Glutamatergic neuron (in vitro differentiated cells): Measurements from ENCODE around the gene MSRB3. TPM values are rescaled to one million over a fixed set of nuclear protein-coding genes. Genes with fewer than 3 reads are reported as not detected.
"Not testable (repeated sequence)": the region's sequence is repeated elsewhere in the genome, so short reads cannot be mapped to it uniquely, and the experiment has no call there.

Experiments
- DNase-seq: peaks from one replicate; pipeline ENCODE4 v3.0.0; 2022
- H3K27ac Mint-ChIP-seq: one replicate; pipeline ENCODE4 v1.8.0; 2020; ENCODE audit warnings: mild to moderate bottlenecking, mixed read lengths, inconsistent platforms; ENCODE audit not compliant: unreplicated experiment
- H3K27me3 Mint-ChIP-seq: one replicate; pipeline ENCODE4 v1.8.0; 2020; ENCODE audit warnings: mild to moderate bottlenecking, moderate library complexity, mixed read lengths, inconsistent platforms; ENCODE audit not compliant: unreplicated experiment
- H3K36me3 Mint-ChIP-seq: one replicate; pipeline ENCODE4 v1.8.0; 2020; ENCODE audit warnings: mild to moderate bottlenecking, mixed read lengths, inconsistent platforms; ENCODE audit not compliant: unreplicated experiment
- H3K4me1 Mint-ChIP-seq: one replicate; pipeline ENCODE4 v1.8.0; 2020; ENCODE audit warnings: mild to moderate bottlenecking, low read depth, mixed read lengths, inconsistent platforms; ENCODE audit not compliant: unreplicated experiment
- H3K4me3 Mint-ChIP-seq: one replicate; pipeline ENCODE4 v1.8.0; 2020; ENCODE audit warnings: mild to moderate bottlenecking, mixed read lengths, inconsistent platforms; ENCODE audit not compliant: unreplicated experiment
- H3K9me3 Mint-ChIP-seq: one replicate; pipeline ENCODE4 v1.8.0; 2020; ENCODE audit warnings: mild to moderate bottlenecking, moderate library complexity, mixed read lengths, inconsistent platforms; ENCODE audit not compliant: unreplicated experiment
- total RNA-seq: library from RNA; stranded (reverse); fragmentation: NEBNext Ultra II Directional; extraction: Animal tissue kit (Norgen Biotek cat#: 25700); gene quantifications from one replicate; pipeline ENCODE4 v1.2.1, GENCODE V29; 2021; ENCODE audit not compliant: unreplicated experiment
- TF ChIP-seq, protein P1 (sequence below): fragments of 200-600 bp; sonication (generic); IDR thresholded peaks from one replicate; pipeline ENCODE4 v1.5.0; 2021; ENCODE audit not compliant: partially characterized antibody, unreplicated experiment

Gene MSRB3
- total RNA-seq, 1 donor from 2014 or later = 1.6 TPM

DNA sequence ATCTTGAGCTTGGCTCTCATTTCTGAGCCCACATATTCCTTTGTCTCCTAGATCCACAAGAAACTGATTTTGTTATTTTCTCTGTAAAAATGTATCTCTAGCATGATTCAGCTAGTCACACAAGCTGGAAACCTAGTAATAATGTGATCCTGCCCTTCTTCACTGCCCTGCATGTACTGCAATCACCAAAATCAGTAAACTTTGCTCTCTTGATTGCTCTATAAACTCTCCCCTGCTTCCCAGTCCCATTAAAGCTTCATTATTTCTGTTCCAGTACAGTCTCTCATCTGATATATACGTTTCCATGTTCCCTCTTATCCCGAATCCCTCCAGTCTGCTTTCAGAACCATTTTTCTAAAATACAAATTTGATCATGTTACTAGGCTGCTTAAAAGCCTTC, 166.5 kb downstream of the MSRB3 start:
- TF ChIP-seq, protein P1, sequence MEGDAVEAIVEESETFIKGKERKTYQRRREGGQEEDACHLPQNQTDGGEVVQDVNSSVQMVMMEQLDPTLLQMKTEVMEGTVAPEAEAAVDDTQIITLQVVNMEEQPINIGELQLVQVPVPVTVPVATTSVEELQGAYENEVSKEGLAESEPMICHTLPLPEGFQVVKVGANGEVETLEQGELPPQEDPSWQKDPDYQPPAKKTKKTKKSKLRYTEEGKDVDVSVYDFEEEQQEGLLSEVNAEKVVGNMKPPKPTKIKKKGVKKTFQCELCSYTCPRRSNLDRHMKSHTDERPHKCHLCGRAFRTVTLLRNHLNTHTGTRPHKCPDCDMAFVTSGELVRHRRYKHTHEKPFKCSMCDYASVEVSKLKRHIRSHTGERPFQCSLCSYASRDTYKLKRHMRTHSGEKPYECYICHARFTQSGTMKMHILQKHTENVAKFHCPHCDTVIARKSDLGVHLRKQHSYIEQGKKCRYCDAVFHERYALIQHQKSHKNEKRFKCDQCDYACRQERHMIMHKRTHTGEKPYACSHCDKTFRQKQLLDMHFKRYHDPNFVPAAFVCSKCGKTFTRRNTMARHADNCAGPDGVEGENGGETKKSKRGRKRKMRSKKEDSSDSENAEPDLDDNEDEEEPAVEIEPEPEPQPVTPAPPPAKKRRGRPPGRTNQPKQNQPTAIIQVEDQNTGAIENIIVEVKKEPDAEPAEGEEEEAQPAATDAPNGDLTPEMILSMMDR = no peak
- Mint-ChIP-seq H3K4me3 (no peak overlapping the region), H3K36me3 (no peaks in the 10 kb centered on the region), H3K4me1 (no peaks in the 10 kb centered on the region), H3K9me3 (no peaks in the 10 kb centered on the region), H3K27me3 (no peaks in the 10 kb centered on the region), H3K27ac (no peak overlapping the region)
- DNase-seq = no peak

DNA sequence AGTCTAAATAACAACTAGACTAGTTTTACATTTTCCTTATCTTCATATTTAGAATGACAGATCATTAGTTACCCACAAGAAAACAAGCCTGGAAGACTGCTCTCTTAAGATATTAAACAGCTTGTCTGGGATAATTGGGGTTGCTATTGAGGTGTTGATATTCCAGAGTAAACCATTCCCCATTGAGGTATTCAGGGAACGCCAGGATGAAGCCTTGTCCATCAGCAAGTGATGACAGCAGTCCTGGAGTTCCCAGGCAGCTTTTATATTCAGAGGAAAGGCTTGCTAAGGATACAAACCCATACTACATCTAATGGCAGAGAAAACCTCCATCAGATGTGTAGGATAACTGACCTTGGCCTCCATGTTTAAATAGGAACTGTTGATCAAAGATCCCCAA, 168.4 kb downstream of the MSRB3 start:
- Mint-ChIP-seq H3K9me3 (no peaks in the 10 kb centered on the region), H3K4me1 (no peaks in the 10 kb centered on the region), H3K4me3 (no peak overlapping the region), H3K27me3 (no peaks in the 10 kb centered on the region), H3K36me3 (no peaks in the 10 kb centered on the region), H3K27ac (no peak overlapping the region)
- no peak for DNase-seq
- TF ChIP-seq, protein P1 = no peak

DNA sequence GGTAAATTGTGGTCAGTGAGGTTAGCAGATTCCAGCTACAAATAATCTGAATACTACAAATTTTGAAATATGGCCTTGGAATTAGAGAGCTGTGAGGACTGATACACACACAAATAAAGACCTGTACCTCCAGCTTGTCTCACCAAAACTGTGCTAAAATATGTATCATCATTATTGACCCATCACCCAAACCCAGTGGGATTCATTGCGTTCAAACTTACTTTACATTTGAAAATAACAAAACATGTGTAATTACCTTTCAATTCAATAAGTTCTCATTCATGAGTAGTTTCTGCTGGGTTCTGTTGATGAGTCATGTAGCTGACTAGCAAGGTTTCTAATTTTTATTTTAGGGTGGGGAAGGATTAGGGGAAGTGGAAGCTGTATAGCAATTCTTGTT, 170.9 kb downstream of the MSRB3 start:
- no peak for DNase-seq
- Mint-ChIP-seq H3K9me3 (no peaks in the 10 kb centered on the region), H3K4me1 (no peaks in the 10 kb centered on the region), H3K4me3 (no peak overlapping the region), H3K36me3 (no peaks in the 10 kb centered on the region), H3K27ac (no peak overlapping the region), H3K27me3 (no peaks in the 10 kb centered on the region)
- TF ChIP-seq, protein P1 = no peak

DNA sequence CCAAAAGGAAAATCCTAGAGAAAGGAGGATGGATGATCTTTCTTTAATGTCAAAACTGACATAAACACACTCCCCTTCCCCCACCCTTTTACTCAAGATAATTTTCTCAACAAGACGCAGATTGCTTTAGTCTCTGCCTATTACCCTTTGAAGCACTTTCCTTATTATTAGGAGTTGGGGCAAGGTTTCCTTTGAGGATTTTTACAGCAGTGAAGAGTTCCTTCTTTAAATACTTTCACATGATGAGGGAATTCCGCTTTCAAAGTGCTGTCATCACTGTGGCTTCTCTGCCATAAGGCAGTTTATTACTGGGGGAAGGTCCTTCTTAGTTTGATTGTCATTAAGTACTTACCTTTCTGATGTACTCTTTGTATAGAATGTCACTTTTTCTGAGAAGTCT, 172.1 kb downstream of the MSRB3 start:
- H3K4me3 Mint-ChIP-seq = no peak overlapping the region
- DNase-seq = no peak
- H3K9me3 Mint-ChIP-seq = no peaks in the 10 kb centered on the region
- H3K27ac Mint-ChIP-seq = no peak overlapping the region
- H3K4me1 Mint-ChIP-seq = no peaks in the 10 kb centered on the region
- no peaks in the 10 kb centered on the region for H3K36me3 Mint-ChIP-seq
- H3K27me3 Mint-ChIP-seq = no peaks in the 10 kb centered on the region
- TF ChIP-seq, protein P1 = no peak

DNA sequence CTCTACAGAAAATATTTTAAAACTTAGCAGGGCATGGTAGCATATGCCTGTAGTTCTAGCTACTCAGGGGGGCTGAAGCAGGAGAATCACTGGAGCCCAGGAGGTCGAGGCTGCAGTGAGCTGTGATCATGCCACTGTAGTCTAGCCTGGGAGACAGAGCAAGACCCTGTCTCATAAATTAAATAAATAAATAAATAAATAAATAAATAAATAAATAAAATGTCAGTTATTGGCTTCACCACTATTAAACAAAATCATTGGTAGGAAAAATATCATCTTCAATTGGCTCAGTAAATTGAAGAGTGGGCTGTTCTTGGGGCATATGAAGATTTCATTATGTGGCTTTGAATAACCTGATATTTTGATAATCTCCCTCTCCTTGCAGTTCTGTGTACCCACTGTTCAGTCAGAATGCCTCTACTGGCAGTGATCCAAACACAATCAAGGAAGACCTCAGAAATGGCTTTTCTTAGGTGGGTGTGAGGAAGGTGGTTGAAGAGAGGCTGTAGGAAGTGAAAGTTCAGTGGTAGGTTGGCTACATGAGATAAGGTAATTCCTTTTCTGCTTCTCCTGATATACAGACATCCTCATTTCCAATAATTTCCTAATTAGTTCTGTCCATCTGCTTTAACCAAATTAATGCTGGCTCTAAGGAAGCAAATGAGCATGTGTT, 175.8 kb downstream of the MSRB3 start:
- no peaks in the 10 kb centered on the region for H3K36me3 Mint-ChIP-seq
- no peaks in the 10 kb centered on the region for H3K4me1 Mint-ChIP-seq
- TF ChIP-seq, protein P1 = no peak
- H3K9me3 Mint-ChIP-seq = no peaks in the 10 kb centered on the region
- no peak for DNase-seq
- H3K27ac Mint-ChIP-seq = no peak overlapping the region
- H3K4me3 Mint-ChIP-seq = no peak overlapping the region
- H3K27me3 Mint-ChIP-seq = no peaks in the 10 kb centered on the region

DNA sequence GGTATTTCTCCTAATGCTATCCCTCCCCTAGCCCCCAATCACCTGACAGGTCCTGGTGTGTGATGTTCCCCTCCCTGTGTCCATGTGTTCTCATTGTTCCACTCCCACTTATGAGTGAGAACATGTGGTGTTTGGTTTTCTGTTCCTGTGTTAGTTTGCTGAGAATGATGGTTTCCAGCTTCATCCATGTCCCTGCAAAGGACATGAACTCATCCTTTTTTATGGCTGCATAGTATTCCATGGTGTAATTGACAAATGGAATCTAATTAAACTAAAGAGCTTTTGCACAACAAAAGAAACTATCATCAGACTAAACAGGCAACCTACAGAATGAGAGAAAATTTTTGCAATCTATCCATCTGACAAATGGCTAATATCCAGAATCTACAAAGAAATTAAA, 178.9 kb downstream of the MSRB3 start:
- not testable (repeated sequence) for H3K9me3 Mint-ChIP-seq, H3K4me3 Mint-ChIP-seq, H3K36me3 Mint-ChIP-seq, DNase-seq, H3K27me3 Mint-ChIP-seq, H3K4me1 Mint-ChIP-seq, H3K27ac Mint-ChIP-seq
